Measurements from ENCODE around the gene ACTR8.
"Not testable (repeated sequence)": the region's sequence is repeated elsewhere in the genome, so short reads cannot be mapped to it uniquely, and the experiment has no call there.

The ACTR8 gene

GRCh38 chr3:53881691-53882593 lies at the start of gene ACTR8:
ACTR8 (minus strand) TSS chr3:53882152; CDS start chr3:53882101, 51 bp downstream.
- peak; percentile 63 for DNase-seq

GRCh38 chr3:53927208-53927872 lies 45.4 kb upstream of the ACTR8 start:
- not testable (repeated sequence) for DNase-seq

GRCh38 chr3:53921296-53921695 lies 39.3 kb upstream of the ACTR8 start:
- DNase-seq: no peak

- no peak for DNase-seq
These were observed 37.8 kb upstream of the ACTR8 start for GRCh38 chr3:53919741-53920140.

GRCh38 chr3:53913401-53913800 lies 31.4 kb upstream of the ACTR8 start:
- DNase-seq: no peak

GRCh38 chr3:53902711-53903110 lies 20.8 kb upstream of the ACTR8 start:
- DNase-seq: no peak

- DNase-seq: no peak
These were observed 20.1 kb upstream of the ACTR8 start for GRCh38 chr3:53902067-53902466.

- no peak for DNase-seq
These were observed 18.8 kb upstream of the ACTR8 start for GRCh38 chr3:53900666-53901331.

GRCh38 chr3:53899750-53900149 lies 17.8 kb upstream of the ACTR8 start:
- DNase-seq: no peak

- no peak for DNase-seq
These were observed 10.3 kb upstream of the ACTR8 start for GRCh38 chr3:53892286-53892637.

GRCh38 chr3:53891497-53892285 lies 9.7 kb upstream of the ACTR8 start, which contains the start of gene SELENOK:
SELENOK (minus strand) TSS chr3:53891859.
- peak; percentile 99 for DNase-seq

GRCh38 chr3:53890726-53891475 lies 8.9 kb upstream of the ACTR8 start:
- no peak for DNase-seq

- no peak for DNase-seq
These were observed 6.3 kb upstream of the ACTR8 start for GRCh38 chr3:53888232-53888631.

- DNase-seq: no peak
These were observed 5.5 kb upstream of the ACTR8 start for GRCh38 chr3:53887446-53887845.

GRCh38 chr3:53885239-53885638 lies 3.3 kb upstream of the ACTR8 start:
- no peak for DNase-seq

GRCh38 chr3:53884623-53885022 lies 2.7 kb upstream of the ACTR8 start:
- DNase-seq: no peak

GRCh38 chr3:53883008-53883407 lies 1.1 kb upstream of the ACTR8 start:
- no peak for DNase-seq

- no peak for DNase-seq
These were observed 1.3 kb downstream of the ACTR8 start for GRCh38 chr3:53880396-53881345.

- no peak for DNase-seq
These were observed 16.0 kb downstream of the ACTR8 start for GRCh38 chr3:53865732-53866499.

GRCh38 chr3:53863145-53863544 lies 18.8 kb downstream of the ACTR8 start:
- DNase-seq: no peak

Measured in amniotic stem cell (primary cell).